ENCODE measurements around the gene TBC1D8.

Gene TBC1D8

DNA sequence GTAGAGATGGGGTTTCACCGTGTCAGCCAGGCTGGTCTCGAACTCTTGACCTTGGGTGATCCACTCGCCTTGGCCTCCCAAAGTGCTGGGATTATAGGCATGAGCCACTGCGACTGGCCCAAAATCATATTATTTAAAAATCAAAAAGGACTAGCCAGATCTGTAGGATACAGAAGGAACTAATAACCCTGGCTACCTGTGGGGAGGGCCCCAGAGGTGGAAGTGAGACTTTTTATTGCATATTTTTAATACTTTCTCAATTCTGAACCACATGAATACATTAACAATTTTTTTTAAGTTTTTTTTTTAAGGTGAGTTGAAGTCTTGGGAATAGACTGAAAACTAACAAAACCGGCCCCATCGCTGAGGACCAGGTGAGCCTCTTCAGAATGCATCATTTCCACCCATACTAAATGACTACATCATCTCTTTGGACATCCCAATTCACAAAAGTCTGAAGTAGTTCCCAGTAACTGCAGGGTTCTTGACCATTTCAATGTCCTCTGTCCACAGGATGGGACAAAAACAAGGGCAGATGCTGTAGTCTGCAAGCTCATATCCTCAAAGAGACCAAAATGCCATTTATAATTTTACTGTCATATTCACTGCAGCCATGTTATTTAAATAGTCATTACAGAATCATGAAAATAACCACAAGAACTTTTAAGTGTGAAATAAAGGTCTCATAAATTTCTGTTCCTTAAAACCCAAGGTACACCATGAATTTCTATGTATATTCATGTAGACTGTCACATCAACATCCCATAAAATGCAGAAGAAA is 127.7 kb downstream of the TBC1D8 start:
- no peak for DNase-seq

DNA sequence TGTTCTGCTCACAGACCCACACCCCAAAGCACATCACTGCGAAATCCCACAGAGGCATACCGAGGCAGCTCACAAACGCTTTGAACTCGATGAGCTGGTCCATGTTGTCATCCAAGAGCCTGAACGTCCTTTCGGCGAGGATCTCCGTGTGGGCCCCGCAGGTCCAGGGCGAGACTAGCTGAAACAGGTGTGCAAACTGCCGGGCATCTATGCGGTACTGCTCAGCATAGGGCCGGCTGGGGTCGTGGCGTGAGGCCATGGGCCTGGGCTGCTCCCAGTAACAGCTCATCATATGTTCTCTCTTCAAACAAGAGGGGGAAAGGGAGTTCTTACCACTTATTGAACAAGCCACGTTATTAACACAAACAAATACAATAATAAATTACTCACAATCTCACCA is 129.0 kb downstream of the TBC1D8 start:
- DNase-seq, result no peak

DNA sequence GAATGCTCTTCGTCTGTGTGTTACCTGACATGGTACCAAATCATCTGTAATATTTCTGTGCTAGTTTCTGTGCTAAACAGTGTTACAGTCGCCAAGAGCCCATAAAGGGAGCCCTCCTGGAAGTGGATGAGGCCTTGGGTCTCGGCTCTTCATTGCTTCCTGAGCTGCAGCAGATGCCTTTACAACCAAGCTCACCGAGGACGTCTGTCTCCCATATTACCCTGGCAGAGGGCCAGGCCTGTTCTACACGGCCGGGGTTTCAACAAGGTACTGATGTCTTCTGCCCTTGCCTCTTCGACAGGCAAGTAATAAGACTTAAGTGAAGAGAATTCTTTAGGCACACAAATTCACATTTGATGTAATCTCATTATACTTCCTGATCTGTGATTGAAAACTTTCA is 132.2 kb downstream of the TBC1D8 start:
- DNase-seq, result no peak

DNA sequence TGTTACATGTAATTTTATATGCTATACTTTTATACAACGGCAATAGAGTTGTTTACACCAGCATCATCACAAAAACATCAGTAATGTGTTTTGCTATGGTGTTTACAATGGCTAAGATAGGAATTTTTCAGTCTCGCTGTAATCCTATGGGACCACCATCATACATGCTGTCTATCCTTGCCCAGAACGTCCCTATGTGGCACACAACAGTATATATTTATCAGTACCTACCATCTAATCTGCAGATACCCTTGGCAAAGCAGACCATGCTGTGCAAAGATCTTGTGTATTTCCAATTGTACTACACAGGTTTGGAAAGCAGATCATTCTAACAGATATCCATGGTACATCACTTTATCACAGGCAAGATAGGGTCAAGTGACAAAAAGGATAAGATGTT is 133.8 kb downstream of the TBC1D8 start:
- DNase-seq, result no peak

DNA sequence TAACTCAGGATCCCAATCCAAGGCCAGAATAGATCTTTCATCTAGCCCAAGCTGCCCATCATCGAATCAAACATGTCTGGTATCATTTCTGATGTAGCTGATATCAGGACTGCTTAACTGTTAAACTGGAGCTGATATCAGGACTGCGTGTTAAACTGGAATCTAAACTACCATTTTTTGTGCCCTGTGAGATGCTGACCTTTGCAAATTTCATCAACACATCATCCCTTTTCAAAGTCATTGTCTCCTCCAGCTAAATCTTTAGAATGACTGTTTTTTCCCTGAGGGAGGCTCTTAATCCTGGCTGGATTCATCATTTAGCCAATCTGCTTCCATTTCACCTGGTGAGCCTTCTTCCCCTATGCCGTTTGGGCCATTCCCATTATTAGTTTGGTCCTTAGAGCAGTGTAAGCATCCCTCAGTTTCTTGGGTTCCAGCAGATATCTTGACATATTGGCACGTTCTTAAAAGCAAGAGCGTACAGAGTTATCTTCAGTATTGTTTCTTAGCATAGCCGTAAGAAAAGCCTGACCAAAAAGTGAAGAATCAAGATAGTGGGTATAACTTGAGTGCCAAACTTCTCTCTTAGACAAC is 136.8 kb downstream of the TBC1D8 start:
- DNase-seq, result no peak

DNA sequence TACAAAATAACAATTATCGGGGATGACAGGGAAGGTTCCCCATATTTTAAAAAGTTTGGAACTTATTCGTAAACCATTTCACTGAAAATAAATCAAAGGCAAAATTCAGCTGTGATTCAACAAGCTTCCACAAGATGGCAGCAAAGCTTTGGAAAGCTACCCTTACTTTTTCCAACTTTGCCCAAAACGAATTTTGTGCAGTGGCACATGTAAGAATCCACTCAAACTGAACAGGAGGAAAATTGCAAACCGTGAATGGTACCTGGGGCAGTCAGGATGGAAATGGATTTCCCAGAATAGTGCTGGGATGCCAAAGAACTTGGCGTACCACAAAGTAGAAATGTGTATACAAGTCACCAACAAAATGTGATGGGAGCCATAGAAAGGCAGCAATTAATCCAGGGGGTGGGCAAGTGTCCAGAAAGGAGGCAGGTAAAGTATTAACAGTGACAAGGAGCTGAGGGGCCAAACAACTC is 138.4 kb downstream of the TBC1D8 start:
- peak; percentile 24 for DNase-seq

DNA sequence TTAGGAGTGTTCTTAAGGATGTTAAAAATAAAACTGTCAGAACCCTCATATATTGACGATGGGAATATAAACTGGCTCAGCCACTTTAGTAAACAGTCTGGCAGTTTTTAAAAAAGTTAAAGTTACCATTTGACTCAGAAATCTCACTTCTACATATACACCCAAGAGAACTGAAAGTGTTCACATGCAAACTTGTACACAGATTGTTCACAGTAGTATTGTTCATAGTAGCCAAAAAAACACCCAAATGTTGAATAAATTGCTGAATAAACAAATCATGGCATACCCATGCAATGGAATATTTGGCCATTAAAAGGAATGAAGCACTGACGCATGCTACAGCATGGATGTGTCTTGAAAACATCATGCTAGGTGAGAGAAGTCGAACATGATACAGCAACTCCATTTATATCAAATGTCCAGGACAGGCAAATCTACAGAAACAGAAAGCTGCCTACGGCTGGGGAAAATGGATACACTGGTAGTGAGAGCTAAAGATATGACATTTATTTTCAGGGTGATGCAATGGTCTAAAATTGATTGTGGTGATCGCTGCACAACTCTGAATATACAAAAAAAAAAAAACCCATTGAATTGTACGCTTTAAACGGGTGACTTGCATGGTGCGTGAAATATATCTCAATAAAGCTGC is 139.0 kb downstream of the TBC1D8 start:
- DNase-seq, result no peak

DNA sequence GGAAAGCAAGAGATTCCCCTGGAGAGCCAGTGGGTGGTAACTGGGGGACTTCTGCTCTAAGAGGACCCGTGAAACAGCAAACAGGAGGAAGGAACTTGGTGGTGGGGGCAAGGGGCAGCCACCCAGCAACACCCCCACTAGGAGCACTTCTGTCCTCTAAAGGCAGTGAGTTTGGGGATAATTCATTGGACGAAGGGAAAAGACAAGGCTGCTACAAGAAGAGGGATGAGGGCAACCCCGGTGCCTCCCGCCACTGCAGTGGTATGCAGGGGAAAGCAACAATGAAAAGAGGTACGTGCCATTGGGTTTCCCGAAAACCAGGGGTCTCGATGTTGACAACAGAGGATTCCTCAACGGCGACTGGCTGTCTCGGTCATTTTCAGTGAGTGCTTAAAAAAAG is 140.0 kb downstream of the TBC1D8 start:
- DNase-seq, result no peak

DNA sequence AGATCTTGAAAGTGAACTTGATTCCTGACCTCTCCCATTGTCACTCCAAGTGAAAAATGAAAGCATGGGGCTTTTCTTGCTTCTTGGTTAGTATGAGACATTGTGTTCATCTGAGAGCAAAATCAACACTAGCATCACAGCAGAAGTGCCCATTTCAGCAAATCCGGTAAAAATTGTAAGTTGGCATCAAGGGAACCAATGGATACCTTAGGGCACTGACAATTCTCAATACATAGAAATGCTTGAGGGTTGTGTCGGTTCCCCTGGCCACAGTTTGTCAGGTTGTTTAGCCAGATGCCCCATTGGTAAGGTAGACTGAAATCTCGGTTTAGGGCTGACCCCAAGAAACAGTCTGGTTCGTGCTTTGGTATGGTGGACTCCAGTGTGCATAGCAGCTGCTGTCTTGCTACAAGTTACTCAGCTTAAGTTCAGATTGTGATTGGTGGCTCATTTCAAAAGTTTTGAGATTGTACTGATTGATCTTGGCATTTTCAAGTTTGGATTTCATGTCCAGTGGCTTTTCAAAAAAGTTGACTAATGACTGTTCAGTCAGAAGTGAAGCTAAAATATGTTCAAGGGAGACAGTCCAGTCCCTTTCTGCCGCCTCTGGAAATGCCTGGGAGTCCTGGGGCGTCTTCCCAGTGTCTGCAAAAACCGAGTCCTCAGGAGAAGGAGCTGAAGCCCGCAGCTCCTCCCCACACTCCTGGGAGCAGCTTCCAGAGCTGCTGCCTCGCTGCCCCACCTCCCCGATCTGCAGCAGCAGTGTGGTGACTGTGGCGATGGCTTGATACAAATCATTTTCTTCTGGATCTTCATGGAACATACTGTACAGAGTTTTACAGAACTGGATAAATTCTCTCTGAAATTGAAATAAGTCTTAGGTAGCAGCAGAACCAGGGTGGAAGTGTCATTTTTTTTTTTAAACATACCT is 143.5 kb downstream of the TBC1D8 start:
- no peak for DNase-seq

DNA sequence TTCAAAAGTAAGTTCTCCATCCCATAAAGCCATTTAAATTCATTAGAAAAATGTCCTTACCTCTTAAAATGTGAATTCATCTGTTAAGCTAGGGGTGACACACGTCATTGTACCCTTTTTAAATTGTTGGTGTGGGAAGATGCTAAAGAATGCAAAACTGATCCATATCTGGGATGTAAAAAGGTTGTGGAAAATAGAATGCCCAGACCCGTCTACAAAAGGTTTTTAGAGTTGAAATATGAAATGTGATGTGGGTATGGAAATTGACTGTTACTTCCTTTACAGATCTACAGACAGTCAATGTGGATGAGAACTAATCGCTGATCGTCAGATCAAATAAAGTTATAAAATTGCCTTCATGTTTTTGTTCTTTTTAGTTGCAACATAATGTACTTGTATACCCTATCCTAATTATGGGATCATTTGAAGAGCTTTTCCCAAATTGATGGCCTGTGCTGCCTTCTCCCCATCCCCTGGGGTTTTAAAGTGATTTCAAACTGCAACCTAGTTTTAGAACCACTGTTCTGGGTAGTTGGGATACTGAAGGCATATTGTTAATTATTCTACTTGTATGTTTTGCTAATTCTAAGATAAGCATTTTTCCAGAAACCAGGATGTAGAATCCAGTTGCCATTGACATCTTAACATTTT is 145.0 kb downstream of the TBC1D8 start:
- DNase-seq, result no peak

DNA sequence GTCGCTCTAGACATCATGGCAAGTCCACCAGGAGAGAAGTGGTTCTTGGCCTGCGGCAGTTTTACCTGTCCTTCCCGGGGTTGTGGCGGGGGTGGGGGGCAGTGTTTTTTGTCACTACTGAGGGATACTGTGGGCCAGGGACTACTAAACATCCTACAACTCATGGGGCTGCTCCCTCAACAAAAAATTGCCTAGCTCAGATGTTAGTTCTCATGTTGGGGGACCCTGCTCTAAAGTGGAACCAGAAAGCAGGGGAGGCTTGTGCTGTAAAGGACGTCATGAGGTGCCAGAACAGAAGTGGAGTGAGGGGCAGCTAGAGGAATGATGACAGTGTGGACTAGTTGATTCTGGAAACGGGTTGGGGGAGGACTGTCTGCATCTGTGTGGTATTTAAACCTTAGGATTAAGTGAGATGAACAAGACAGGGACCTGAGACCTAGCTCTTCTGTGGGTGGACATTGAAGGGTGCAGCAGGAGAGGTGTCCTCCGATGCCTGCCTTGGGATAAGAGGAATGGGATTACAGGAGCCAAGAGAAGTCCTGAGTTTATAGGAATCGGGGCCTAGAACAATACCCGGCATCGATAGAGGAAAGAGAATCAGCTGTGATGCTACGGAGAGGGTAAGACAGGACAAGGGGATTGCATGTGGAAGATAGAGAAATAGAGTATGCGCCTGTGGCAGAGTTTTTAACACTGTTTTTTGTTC is 146.4 kb downstream of the TBC1D8 start:
- no peak for DNase-seq

DNA sequence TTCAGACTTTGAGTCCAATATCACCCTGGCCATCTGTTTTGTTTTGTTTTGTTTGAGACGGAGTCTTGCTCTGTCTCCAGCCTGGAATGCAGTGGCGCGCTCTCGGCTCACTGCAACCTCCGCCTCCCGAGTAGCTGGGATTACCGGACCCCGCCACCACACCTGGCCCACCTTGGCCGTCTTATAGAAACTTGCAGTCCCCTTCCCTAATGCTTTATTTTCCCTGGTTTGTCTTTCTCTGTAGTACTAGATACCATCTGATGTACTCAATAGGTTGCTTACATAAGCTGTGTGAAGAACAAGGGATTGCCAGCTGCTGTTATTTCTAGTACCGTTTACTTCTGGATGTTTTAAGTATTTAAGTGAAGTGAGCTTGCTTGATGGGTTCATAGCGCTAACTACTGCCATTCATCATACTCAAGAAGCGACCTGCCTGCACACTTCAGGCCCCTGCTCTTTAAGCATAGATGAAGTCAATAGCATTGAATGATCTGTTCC is 147.9 kb downstream of the TBC1D8 start:
- no peak for DNase-seq

DNA sequence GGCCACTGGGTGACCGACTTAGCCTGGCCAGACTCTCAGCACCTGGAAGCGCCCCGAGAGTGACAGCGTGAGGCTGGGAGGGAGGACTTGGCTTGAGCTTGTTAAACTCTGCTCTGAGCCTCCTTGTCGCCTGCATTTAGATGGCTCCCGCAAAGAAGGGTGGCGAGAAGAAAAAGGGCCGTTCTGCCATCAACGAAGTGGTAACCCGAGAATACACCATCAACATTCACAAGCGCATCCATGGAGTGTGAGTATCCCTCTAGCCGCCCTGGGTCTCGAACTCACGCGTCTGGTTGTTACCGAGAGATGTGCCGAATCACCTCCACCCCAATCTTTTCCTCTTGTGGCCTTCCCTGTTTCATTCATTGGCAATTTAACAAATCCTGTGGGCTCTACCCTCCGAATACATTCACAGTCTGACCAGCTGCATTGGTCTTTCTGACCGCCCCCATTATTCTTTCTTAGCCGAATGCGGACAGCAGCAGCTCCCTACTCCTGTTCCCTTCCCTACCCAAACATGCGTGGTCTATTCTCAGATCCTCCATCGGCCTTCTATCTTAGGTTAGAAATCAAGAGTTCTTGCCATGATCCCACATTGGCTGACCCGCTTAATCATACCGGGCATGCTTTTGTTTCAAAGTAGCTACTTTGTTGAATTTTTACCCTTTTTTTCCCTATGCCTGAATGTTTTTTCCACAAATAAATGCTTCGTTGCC is 148.5 kb downstream of the TBC1D8 start:
- DNase-seq, result peak; percentile 9

DNA sequence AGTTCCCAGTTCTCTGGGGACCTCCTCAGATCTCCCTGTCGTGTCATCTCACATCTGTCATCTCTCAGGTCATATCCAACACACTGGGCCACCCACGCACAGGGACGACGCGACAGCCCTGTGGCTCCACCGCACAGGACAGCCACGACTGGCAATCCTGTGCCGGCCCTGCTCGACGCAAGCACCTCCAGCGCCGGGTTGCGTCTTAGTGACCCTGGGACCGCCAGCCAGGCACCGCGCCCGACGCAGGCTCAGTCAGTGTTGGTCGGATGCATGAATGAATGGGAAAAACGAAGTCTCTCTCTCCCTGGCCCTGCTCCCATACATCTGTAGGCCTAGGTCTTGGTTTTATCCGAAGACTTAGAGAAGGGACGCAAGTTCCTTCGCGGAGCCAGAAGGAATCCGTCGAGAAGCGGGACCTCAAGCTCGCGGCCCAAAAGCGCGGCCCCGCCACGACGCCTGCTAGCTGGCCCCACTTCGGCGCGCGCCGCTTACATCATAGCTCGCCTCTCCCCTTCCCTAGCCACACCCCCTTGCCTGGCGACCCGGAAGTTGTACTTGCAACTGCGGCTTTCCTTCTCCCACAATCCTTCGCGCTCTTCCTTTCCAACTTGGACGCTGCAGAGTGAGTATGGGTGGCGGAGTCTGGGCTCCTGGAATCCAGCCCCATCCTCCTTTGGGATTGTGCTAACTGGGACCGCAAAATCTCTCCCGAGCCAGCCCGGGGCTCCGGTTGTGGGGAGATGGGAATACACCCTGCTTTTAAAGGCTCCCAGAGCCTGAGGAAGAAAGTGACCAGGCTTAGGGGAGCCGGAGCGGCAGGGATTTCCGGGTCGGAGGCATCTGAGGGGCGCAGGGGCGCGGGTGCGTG is 149.3 kb downstream of the TBC1D8 start, which contains the start of gene RPL31:
Gene RPL31 (plus strand): TSS at position 599 of the 871 bp plus-strand sequence. CDS start 413 bp downstream, outside the sequence.
- DNase-seq, result peak; percentile 95

DNA sequence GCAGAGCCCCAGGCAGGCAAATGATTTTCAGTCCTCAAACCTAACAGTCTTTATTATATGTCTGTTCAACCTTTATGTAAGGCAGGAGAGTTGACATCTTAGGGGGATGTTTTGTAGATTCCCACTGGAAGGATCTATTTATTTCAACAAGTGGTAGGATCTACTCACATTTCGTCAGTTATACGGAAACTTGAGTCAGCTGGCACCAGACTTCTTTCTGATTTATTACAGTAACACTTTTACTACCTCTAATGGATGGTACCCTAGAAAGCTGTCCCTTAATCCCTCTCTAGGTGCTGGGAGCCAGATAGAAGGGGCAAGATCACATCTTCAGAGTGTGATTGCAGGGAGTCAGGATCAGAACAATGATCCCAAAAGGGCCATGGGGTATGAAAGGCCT is 151.2 kb downstream of the TBC1D8 start:
- no peak for DNase-seq

DNA sequence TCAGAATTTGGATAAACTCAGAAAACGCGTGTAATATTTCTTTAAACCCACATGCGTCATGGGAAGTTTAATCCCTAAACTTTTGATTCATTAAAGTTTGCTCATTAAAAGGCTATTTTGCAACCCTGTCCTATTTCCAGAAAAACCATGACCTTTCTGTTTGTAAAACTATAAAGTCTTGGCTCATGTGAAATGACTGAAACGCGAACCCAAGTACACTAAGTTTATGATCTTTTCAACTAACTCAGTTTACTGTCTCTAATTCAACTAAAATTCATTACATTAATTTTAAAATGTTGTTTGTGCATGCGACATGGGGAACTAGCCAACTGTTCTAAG is 153.0 kb downstream of the TBC1D8 start:
- DNase-seq, result no peak

DNA sequence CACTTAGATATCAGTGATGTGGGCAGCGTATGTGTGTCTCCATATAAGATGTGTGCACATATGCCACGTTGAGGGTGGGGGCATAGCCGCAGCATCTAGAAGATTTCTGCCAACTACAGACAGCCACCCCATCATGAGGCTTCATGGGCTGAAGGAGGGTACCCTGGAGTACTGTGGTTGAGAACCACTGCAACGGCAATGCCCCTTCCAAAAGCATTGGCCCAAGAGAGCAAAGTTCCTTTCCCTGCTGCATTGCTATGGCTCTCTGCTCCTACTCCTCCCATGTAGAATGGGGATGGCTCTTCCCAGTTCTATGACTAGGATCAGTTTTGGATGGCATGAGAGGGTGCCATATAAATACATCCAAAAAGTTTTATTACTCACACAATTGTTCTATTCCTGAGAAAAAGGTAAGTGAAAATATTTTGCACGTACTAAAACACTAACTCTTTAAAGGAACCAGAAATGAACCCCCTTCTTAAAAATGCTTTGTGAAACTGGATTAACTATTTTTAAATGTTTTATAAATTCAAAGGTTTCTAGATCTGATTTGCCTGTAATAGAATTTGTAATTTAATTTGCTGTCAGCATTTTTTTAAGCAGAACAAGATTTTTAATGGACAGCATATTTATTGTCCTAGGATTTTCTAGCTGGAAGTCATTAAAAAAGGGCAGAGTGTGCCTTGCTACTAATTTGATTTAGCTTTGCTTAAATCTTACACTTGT is 153.5 kb downstream of the TBC1D8 start:
- no peak for DNase-seq

DNA sequence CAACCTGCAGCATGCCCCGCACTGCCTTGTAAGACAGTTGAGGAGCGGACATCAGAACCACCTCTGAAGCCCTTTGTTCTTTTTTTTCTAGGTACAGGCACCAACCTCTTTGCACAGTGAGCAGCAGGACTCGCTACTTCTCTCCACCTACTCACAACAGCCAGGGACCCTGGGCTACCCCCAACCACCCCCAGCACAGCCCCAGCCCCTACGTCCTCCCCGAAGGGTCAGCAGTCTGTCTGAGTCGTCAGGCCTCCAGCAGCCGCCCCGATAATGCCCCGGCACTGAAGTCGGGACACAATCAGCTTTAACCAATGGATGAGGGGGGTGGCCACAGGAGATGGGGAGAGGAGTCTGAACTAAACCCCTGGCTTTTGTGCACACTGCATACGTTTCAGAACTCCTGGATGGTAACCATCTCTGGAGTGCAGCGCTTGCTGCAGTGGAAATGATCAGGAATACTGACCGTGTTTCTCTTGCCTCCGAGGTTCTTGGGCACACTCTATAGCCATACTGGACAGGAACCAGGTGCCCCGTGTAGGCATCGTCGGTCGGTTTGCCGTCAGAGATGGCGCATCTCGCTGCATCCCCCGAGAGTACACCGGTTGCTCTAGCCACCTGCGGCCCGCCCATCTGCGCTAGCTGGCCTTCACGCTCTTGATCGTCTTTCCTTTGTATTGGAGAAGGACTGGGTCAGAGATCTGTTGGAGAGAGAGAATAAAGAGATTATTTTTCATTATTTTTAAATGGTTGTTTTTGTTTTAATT is 155.7 kb downstream of the TBC1D8 start:
- no peak for DNase-seq

Data from activated CD4-positive, alpha-beta T cell treated with anti-CD3 and anti-CD28 coated beads, Interleukin-2, amount 50 U/mL, for 1 hour (primary cell).